ENCODE results near the gene LRRN3. TPM values are rescaled to one million over a fixed set of nuclear protein-coding genes. Genes with fewer than 3 reads are reported as not detected.

Gene LRRN3
- total and polyA plus RNA-seq, 4 donors, result 0.51 to 5.1 (median 0.62) TPM; not detected in 1

- no peak for DNase-seq
- intact Hi-C loops (cut with DNase I), result no loop called here
- Histone ChIP-seq H3K9me3 (ENCODE audit: control insufficient read depth, low read length) (peaks cover 1% of the 10 kb centered on the region), H3K27me3 (ENCODE audit: control insufficient read depth in 1 of 2, insufficient read depth in 2 of 2, low read length in 1 of 2) (no peaks in the 10 kb centered on the region), H3K27ac (ENCODE audit: low read depth in 1 of 2, low read length in 2 of 2) (no peak overlapping the region), H3K4me1 (ENCODE audit: control insufficient read depth in 1 of 2, insufficient read depth in 2 of 2, low read length in 2 of 2) (no peaks in the 10 kb centered on the region), H3K4me3 (ENCODE audit: low read length in 2 of 2) (no peak overlapping the region), H3K36me3 (ENCODE audit: control insufficient read depth in 1 of 2, insufficient read depth in 2 of 2, low read length in 1 of 2) (no peaks in the 10 kb centered on the region)
- WGBS, 2 donors, result 88 to 93% methylated on average over 3 of the region's 3 CpGs
- no peak for ATAC-seq (ENCODE audit: low FRiP score)
These were observed 83.6 kb downstream of the LRRN3 start for GRCh38 chr7:111174510-111174909.
